Left renal pelvis (tissue), 4 donors: ENCODE data around the gene ST6GAL1. TPM values are rescaled to one million over a fixed set of nuclear protein-coding genes. Genes with fewer than 3 reads are reported as not detected.
"Not testable (repeated sequence)": the region's sequence is repeated elsewhere in the genome, so short reads cannot be mapped to it uniquely, and the experiment has no call there.

Experiments
- DNase-seq, 4 donors: peaks; one replicate each; pipeline ENCODE4 v3.0.0-alpha.2; 2013; ENCODE audit warnings: low read depth in 4 of 4, low spot score in 3 of 4
- polyA plus RNA-seq, 4 donors: library from polyadenylated mRNA; unstranded; fragments of 120-200 nt; gene quantifications; one replicate each; pipeline ENCODE4 v1.2.1, GENCODE V29; 2013; ENCODE audit not compliant: insufficient read length in 4 of 4

ST6GAL1 gene, protein sequence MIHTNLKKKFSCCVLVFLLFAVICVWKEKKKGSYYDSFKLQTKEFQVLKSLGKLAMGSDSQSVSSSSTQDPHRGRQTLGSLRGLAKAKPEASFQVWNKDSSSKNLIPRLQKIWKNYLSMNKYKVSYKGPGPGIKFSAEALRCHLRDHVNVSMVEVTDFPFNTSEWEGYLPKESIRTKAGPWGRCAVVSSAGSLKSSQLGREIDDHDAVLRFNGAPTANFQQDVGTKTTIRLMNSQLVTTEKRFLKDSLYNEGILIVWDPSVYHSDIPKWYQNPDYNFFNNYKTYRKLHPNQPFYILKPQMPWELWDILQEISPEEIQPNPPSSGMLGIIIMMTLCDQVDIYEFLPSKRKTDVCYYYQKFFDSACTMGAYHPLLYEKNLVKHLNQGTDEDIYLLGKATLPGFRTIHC
- polyA plus RNA-seq: 10 to 100 TPM; 28.3 to 96.4 (median 69.5) TPM

GRCh38 chr3:186930143-186930640 lies at the start of gene ST6GAL1:
Gene ST6GAL1, plus strand, starts transcription at chr3:186930526. Its CDS starts 112,178 bp downstream, at chr3:187042704.
- DNase-seq: peak in 2 of 4 donors; percentile 54 to 57

DNA sequence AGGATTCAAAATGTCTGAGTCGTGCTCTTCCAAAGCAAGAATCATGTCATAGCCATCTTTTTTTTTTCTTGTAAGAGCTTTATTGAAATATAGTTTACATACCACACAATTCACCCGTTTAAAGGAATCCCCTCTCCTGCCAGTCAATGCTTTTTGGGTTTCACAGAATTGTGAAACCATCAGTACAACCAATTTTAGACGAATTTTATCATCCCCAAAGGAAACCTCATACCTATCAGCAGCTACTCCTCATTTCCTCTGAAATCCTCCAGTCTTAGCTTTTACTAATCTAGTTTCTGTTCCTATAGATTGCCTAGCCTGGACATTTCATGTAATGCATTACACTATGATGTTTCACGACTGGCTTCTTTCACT lies 48.2 kb upstream of the ST6GAL1 start:
- DNase-seq: no peak

DNA sequence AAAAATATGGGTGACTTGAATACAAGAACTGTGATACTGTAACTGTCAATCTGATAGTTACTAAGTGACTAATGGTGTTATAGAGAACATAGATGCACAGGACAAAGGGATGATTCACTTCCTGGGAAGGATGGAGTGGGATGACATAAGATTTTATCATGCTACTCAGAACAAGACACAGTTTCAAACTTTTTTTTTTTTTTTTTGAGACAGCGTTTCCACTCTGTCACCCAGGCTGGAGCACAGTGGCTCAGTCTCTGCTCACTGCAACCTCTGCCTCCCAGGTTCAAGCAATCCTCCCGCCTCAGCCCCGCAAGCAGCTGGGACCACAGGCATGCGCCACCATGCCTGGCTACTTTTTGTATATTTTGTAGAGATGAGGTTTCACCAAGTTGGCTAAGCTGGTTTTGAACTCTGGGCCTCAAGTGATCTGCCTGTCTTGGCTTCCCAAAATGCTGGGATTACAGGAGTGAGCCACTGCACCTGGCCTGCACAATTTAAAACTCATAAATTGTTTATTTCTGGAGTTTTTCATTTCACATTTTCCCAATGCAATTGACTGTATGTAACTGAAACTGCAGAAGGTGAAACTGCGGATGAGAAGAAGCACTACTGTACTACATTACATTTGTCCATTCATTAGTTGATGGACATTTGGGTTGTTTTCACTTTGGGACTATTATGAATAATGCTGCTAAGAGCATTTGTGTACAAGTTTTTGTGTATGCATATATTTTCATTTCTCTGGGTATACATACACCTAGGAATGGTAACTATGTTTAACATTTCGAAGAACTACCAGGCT lies 47.2 kb upstream of the ST6GAL1 start:
- no peak for DNase-seq

DNA sequence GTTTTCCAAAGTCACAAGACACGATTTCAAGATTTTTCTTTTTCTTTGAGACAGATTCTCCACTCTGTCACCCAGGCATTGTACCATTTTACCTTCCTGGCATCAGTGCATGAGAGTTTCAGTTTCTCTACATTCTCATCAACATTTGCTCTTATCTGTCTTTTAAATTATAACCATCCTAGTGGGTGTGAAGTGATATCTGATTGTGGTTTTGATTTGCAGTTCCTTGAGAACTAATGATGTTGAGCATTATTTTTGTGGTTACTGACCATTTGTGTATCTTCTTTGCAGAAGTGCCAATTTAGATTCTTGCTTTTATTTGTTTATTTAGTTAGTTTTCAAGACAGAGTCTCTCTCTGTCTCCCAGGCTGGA lies 46.7 kb upstream of the ST6GAL1 start:
- DNase-seq: no peak

DNA sequence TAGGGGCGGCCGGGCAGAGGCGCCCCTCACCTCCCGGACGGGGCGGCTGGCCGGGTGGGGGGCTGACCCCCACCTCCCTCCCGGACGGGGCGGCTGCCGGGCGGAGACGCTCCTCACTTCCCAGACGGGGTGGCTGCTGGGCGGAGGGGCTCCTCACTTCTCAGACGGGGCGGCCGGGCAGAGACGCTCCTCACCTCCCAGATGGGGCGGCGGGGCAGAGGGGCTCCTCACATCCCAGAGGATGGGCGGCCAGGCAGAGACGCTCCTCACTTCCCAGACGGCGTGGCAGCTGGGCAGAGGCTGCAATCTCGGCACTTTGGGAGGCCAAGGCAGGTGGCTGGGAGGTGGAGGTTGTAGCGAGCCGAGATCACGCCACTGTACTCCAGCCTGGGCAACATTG lies 45.5 kb upstream of the ST6GAL1 start:
- DNase-seq: not testable (repeated sequence)

DNA sequence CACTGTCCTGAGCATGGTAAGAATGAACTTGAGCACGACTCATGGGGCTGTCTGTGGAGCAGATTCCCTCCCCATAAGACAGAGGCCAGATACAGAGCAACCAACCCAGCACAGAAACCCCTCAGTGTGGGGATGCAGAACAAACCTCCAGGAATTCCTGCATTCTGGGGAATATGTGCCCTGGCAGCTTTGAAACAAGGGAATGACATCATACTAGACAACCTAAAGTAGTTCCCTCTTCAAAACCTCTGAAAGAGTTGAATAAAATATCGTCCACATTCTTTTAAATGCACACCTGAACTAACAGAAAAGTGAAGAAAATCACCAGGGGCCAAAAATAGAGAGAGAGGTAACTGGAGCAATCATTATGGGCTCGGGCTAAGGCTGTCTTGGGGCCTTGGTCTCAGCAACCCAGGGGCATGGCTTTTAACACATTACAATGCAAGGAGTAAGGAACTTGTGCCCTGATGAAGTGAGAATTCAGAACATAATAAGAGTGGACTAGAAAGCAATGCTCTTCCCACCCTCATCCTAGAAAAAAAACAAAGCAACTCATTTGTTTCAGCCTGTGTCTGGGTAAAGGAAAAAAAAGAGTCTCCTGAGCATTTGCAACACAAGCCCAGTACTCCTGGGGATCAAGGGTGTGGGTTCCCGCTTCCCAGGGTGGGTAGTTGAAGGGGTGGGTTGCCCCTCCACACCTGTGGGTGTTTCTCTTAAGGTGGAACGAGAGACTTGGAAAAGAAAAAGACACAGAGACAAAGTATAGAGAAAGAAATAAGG lies 43.9 kb upstream of the ST6GAL1 start:
- DNase-seq: no peak

DNA sequence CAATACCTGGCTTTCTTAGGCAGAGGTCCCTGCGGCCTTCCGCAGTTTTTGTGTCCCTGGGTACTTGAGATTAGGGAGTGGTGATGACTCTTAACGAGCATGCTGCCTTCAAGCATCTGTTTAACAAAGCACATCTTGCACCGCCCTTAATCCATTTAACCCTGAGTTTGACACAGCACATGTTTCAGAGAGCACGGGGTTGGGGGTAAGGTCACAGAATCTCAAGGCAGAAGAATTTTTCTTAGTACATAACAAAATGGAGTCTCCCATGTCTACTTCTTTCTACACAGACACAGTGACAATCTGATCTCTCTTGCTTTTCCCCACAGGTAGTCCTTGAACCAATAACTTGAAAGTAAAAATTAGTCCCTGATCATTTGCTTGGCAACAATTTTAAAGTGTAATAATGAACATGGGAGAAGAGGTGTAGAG lies 42.8 kb upstream of the ST6GAL1 start:
- DNase-seq: not testable (repeated sequence)

GRCh38 chr3:186888569-186888968 lies 41.8 kb upstream of the ST6GAL1 start:
- no peak for DNase-seq

DNA sequence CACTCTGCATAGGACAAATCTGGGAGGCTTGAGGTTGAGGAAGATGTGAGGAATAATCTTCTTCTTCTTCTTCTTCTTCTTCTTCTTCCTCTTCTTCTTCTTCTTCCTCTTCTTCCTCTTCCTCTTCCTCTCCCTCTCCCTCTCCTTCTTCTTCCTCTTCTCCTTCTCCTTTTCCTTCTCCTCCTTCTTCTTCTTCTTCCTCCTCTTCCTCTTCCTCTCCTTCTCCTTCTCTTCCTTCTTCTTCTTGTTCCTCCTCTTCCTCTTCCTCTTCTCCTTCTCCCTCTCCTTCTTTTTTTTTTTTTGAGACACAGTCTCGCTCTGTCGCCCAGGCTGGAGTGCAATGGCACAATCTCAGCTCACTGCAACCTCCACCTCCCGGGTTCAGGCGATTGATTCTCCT lies 40.6 kb upstream of the ST6GAL1 start:
- not testable (repeated sequence) for DNase-seq

DNA sequence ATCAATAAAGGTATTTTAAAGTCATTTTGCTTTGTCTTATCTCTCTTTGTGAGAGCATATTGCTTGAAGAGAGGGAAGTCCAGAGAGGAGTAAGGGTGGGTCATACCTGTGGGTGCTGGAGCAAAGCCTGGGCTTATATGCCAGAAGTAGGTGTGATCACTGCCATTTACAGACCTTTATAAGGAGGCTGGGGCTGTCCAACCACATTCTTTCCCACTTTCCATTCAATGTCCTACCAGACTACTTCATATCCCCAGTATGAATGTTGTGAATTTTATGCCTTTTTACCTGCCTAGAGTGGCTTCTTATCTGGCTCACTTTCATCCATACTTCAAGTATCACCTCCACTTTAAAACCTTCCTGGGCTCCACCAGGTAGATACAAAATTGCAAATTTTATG lies 39.4 kb upstream of the ST6GAL1 start:
- DNase-seq: no peak

DNA sequence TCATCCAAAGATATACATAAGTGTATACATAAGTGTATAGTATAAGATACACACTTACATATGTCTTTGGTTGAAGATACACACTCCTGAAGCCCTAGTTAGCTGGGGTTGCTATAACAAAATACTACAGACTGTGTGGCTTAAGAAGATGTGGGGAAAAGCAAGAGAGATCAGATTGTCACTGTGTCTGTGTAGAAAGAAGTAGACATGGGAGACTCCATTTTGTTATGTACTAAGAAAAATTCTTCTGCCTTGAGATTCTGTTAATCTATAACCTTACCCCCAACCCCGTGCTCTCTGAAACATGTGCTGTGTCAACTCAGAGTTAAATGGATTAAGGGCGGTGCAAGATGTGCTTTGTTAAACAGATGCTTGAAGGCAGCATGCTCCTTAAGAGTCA lies 37.3 kb upstream of the ST6GAL1 start:
- not testable (repeated sequence) for DNase-seq

DNA sequence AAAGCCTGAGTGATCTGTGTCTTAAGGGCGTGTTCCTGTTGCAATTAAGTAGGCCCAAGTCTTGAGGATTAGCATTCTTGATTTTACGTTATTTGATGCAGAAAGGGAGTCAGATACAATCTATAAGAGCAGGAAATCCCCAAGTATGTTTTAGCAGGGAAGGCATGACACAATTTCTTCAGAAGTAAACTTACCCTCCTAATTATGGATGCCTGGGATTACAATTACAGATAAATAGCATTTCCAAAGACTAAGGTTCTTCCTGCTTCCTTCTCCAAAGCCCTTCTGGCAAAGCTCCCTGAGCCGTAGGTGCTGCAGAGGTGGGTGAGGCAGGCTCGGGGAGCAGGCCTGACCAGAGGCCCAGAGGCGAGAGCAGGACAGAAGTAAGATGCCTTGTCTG lies 34.9 kb upstream of the ST6GAL1 start:
- DNase-seq: no peak

- no peak for DNase-seq
Observed at GRCh38 chr3:186896006-186896405, 34.3 kb upstream of the ST6GAL1 start.

- peak in 3 of 4 donors; percentile 26 to 52 (median 45) for DNase-seq
Observed at GRCh38 chr3:186896875-186897274, 33.5 kb upstream of the ST6GAL1 start.

DNA sequence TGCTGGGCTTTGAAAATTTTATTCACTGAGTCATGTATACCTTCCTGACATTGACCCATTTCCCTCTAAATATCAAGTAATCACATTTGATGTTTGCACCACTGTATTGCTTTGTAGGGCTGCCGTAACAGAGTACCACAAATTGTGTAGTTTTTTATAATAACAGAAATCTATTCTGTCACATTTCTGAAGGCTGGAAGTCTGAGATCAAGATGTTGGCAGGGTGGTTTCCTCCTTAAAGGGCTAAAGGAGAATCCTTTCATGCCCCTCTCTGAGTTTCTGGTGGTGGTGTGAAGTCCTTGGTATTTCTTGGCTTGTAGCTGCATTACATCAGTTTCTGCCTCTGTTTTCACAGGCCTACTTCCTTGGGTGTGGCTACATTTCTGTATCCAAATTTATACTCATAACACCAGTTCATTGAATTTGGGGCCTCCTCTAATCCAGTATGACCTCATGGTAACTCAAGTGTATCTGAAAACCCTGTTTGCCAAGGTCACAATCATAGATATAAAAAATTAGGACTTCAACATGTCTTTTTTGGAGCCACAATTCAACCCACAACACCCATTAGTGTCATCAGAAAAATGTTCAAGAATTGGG lies 29.1 kb upstream of the ST6GAL1 start:
- no peak for DNase-seq

DNA sequence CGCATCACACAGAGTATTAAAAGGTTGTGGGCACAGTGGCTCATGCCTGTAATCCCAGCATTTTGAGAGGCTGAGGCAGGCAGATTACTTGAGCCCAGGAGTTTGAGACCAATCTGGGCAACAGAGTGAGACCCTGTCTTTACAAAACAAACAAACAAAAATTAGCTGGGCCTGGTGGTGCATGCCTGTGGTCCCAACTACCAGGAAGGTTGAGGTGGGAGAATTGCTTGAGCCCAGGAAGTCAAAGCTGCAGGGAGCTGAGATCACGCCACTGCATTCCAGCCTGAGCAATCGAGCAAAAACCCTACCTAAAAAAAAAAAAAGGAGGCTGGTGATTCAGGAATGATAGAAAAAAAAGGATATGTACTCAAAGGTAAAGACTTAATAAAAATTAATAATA lies 28.2 kb upstream of the ST6GAL1 start:
- no peak for DNase-seq

- no peak for DNase-seq
Observed at GRCh38 chr3:186902713-186903112, 27.6 kb upstream of the ST6GAL1 start.

DNA sequence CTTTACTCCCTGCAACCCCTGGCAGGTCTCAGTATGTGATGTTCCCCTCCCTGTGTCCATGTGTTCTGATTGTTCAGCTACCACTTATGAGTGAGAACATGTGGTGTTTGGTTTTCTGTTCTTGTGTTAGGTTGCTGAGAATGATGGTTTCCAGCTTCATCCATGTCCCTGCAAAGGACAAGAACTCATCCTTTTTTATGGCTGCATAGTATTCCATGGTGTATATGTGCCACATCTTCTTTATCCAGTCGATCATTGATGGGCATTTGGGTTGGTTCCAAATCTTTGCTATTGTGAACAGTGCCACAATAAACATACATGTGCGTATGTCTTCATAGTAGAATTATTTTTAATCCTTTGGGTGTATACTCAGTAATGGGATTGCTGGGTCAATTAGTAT lies 26.6 kb upstream of the ST6GAL1 start:
- not testable (repeated sequence) for DNase-seq

- not testable (repeated sequence) for DNase-seq
Observed at GRCh38 chr3:186907075-186907474, 23.3 kb upstream of the ST6GAL1 start.

DNA sequence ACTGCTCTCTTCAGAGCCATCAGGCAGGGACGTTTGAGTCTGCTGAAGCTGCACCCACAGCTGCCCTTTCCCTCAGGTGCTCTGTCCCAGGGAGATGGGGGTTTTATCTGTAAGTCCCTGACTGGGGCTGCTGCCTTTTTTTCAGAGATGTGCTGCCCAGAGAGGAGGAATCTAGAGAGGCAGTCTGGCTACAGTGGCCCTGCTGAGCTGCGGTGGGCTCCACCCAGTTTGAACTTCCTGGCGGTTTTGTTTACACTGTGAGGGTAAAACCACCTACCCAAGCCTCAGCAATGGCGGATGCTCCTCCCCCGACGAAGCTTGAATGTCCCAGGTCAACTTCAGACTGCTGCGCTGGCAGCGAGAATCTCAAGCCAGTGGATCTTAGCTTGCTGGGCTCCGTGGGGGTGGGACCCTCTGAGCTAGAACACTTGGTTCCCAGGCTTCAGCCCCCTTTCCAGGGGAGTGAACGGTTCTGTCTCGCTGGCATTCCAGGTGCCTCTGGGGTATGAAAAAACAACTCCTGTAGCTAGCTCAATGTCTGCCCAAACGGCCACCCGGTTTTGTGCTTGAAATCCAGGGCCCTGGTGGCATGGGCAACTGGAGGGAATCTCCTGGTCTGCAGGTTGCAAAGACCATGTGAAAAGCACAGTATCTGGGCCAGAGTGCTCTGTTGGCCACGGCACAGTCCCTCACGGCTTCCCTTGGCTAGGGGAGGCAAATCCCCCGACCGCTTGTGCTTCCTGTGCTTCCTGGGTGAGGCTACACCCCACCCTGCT lies 21.1 kb upstream of the ST6GAL1 start:
- DNase-seq: no peak
